NCI-H1694 treated with DMSO at 0.1 percent for 48 hours (cell line): ENCODE data around the gene POU2AF1.

Experiments used
- DNase-seq: peaks from one replicate; lab custom pipeline; 2025; lab: John Stamatoyannopoulos, UW

POU2AF1 gene

DNA sequence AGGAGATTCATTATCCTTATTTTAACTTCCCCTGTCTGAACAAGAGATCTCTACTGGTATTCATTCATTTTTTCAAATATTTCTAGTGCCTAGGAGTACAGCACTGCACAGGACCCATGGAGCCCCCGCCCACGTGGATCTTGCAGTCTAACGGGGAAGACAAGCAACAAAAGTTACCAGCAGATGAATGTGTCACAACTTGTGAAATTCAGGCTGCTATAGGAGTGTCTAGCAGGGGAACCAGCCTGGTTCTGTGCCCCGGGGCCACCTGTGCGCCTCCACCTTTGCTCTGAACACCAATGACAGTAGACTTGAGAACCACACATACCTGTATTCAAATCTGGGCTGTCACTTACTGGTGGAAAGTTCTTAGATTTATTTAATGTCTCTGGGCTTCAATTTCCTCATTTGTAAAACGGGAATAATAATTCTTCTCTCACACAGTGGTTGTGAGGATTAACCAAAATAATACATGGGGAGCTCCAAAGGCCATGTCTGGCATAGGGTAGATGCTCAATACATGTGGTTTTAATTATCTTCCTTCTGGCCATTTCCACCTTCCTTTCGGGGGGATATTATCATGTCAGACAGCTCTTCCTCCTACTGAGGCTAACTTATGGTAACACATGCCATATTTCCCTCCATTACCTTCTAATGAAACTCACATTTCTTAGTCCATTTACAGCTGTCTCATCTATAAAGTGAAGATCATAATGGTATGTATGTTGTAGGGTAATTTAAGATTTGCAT is 17.8 kb downstream of the POU2AF1 start:
- no peak for DNase-seq

DNA sequence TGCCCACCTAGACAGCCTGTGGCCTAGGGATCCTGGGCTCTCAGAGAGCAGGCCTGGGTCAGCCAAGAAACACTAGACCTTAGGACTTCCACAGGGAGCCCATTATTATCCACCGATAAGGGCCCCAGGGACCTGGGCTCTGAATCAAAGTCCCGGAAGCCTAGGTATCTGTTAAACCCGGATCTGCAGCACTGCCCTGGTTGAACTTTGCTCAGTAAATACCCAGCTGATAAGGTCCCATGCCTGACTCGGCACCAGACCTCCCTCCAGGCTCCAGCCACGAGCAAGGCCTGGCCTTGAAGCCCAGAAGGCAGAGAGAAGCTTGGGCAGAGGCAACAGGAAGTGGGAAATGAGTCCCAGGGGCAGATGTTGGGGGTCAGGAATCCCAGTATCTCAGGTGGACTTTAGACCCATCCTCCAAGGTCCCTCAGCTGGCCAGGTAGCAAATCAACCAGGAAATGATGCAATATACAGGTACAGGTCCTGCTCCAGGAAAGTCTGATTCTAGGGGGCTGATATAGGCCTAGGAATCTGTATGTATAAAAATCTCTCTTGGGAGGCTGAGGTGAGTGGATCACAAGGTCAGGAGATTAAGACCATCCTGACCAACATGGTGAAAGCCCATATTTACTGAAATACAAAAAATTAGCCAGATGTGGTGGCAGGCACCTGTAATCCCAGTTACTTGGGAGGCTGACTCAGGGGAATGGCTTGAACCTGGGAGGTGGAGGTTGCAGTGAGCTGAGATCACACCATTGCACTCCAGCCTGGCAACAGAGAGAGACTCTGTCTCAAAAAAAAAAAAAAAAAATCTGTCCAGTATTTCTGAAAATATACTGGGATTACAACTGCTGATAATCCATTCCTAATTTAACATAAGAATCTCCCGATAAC is 18.7 kb downstream of the POU2AF1 start:
- no peak for DNase-seq

DNA sequence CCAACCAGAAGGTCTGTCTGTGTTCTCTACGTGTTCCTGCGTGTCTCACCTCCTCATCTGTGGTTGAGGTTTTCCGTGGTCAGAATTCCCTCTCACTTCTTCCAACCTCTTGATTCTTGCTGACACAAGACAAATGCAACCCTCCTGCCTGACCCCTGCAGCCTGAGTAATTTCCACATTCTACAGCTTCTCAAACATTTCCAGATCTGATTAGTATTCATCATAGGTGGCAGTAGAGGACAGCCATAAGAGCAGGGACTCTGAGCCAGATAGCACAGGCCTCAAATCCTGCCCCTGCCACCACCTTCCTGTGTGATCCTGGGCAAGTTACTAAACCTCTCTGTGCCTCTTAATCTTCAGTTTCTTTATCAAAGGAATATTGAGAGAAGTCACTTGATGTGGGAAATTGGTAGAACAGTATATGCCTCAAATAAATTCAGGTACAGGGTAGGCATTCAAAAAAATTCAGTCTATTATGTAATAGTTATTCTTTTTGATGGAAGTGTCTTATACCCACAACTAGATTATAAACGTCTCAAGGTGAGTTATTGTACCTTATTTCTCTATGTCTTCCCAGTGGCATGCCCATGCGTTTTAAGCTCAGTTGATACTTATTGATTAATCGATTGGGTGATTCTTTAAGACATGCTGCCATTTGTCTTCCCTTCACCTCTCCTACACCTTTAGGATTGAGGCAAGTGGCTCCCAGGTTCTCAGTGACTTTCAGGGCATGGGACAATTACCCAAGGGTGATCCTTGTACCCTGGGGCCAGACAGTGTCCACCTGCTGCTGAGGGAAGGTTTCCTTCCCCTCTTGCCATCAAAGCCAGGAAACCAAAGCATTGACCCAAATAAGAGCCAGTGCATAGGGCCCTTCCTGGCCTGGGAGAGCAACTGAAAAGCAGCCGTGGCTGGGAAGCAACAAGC is 19.6 kb downstream of the POU2AF1 start:
- DNase-seq = peak; percentile 5

DNA sequence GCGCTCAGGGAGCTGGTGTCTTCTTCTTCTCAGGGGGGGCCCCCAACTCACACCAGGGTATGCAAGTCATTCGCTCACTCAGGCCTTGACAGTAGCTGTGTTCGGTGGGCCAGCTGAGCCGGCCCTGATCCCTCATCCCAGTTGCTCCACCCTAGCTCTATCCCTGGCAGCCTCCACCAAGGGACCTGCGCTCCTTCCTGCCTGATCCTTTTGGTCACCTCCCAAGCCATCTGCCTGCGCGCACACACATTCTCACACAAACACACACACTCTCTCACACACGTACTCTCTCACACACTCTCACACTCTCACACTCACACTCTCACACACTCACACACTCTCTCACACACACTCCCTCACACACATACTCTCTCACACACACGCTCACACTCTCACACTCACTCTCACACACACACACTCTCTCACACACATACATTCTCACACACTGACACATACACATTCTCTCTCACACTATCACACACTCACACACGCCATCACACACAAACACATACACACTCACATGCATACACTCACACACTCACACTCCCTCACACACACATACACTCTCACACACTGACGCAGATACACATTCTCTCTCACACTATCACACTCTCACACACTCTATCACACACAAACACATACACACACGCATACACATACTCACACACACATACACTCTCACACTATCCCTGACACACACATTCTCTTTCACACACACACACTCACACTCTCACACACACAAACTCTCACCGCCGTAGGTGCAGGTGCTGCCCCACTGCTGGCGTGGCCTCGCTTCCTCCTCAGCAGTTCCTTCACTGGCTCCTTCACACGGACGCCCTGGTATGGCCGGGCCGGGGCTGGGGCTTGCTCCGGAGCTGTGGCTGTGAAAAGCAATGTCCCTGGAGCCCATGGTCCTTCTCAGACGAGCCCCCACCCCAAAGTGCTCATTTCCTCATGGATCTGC is 20.8 kb downstream of the POU2AF1 start:
- DNase-seq = no peak

DNA sequence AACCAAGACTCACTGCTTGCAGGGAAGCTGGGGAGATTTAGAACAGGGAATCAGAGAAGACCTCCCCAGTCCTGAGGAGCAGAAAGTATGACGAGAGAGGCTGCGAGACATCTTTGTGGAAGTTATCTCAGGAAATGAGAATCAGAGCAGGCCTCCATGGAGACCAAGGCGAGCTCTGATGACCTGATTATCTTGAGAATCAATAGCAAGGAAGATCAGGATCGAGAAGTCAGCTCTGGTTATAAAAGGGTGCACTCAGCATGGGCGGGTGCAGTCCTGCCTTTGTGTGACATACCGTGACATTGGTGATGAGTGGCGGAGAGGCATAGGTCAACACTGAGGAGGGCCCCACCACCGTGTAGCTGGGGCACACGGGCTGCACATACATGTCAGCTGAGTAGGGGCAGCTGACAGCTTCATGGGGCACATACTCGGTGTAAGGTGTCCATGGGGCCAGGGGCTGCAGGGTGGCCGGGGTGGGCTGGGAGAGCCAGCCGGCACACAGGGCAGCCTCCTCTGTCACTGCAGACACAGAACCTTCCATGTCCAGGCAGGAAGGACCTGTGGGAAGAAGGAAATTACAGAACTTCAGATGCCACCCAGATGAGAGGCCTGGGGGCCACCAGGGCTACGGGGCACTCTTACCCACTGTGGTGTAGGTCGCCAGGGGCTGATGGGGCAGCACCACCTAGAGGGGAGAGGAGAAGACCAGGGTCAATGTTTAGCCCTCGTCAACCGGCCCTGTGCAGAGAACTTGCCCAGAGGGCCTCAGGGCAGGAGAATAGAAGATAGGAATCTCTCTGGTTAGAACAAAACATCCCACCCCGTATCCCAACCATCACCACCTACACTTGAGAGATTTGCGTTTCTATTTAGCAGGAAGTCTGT is 21.7 kb downstream of the POU2AF1 start:
- DNase-seq = no peak

DNA sequence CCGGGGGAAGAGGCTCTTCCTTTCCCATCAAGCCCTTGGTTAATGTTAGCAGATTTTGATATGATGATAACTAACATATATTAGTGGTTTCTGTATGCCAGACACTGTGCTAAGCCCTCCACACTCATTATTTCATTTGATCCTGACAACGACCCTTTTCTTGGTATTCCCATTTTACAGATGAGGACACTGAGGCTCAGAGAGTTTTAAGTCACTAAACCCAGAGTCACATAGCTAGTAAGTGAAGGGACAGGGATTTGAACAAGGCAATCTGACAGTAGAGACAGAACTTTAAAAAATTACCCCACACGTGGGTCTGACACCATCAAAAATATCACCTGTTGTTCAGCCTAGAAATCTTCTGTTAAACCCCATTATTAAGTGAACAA is 22.4 kb downstream of the POU2AF1 start:
- DNase-seq = no peak

DNA sequence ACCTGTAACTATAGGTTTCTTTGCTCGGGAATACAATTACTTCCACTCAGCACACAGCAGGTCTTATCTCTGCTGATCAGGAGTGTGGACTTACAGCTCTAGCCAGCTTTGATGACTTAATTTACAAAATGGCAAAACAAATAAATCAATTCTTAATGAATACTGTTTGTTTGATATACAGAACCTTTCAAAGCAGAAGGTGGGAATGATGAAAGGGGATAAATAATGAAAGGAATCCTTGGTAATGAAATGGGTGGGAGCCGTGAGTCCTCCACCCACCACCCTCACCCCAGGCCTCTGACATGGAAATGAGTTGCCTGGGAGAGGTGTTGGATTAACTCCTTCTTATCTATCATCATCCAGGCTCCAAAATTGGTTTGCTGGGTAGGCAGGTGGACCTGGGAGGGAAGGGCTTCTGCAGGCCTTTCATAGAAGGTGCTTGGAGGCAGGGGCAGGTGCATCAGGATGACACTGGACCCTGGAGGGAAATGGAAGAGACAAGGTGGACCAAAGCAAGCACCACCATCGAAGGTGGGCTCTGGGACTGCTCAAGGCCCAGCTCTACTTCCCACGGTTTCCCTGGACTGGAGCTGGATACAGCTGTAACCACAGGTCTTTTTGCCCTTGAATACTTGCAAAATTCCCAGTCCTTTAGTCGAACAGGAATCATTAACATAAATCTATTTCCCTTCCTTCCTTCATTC is 23.0 kb downstream of the POU2AF1 start:
- no peak for DNase-seq

DNA sequence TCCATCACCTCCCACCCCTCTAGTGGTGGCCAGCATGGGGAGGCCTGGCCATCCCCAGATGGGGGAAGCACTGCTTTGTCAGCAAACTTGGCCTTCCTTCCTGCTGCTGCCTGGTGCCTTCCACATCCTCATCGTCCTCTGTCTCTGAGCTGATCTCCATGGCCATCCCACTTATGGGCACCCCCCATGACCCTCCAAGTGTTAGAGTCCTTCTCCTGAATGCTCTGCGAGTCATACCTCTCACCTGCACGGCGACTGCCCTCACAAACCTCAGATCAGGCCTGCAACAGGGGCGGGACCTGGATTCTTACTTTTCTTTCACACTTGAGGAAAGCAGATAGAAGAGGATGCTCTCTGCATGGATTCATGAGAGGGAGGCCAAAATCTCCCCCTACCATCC is 24.0 kb downstream of the POU2AF1 start:
- no peak for DNase-seq

DNA sequence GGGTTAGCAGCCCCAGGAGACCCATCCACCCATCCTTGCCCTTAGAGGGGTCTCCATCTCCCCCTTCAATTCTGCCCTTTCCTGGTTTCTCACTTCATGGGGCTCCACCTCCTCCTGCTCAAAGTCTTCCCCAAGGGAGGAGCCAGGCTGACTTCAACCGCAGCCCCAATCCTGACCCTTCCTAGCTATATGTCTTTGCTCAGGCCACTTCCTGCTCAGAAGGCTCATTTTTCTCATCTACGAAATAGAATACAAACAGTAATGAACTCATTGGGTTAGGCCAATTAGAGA is 24.5 kb downstream of the POU2AF1 start:
- no peak for DNase-seq

DNA sequence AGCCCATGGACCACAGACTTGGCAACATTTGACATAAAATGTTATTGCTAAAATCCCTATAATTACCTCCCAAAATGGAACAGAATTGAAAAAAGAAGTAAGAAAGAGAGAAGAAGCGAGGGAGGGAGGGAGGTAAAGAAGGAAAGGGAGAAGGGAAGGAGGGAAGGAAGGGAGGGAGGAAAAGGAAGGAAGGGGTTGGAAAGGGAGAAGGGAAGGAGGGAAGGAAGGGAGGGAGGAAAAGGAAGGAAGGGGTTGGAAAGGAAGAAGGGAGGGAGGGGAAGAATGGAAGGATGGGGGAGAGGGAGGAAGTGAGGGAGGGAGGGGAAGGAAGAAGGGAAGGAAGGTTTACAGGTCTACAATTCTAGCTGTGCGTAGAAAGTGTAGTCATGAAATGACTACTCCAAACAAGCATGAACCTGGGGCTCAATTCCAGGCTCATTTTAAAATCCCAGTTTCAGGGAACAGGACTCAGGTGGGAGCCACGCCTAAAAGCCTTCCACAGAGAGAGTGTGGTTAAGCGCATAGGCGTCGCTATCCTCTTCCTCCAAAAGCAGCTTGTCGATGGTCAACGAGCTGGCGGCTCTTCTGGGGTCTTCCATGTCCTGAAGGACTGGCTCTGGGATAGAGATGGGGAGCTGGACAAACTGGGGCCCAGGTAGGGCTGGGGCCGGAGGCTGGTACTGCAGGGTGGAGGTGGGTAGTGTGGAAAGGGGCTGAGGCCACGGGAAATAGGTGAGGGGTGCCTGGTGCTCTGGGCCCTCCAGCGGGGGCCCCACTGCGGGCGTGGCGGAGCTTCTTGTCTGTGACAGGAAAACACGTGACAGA is 25.1 kb downstream of the POU2AF1 start:
- DNase-seq = no peak

DNA sequence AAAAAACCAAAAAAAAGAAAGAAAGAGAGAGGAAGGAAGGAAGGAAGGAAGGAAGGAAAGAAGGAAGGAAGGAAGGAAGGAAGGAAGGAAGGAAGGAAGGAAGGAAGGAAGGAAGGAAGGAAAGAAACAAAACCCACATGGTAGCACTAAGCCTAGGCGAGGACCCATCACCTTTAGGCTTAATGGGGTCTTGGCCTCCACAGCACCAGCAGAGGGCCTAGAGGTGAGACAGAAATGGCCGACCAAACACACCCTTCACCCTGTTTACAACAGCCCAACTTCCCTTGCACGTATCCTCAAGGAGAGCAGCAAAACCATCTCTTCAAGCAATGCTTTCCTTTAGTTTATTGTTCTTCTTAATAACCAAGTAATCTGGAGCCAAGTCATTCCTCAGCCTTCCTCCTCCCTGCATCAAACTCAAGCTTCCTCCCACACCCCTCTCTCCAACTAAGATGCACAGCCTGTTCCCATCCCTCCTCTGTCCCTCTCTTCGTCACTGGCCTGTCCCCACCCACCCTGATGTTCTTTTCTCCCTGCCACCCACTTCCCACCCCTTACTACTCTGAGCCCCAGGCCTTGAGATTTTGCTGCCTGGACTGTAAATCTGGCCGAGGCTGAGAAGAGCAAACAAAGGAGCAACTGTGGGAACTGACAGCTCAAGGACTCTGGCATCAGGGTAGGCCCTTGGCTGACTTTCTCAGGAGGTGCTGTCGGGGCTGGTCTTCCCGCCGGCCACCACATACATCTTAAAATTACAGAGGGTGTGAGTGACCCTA is 26.0 kb downstream of the POU2AF1 start:
- DNase-seq = no peak

DNA sequence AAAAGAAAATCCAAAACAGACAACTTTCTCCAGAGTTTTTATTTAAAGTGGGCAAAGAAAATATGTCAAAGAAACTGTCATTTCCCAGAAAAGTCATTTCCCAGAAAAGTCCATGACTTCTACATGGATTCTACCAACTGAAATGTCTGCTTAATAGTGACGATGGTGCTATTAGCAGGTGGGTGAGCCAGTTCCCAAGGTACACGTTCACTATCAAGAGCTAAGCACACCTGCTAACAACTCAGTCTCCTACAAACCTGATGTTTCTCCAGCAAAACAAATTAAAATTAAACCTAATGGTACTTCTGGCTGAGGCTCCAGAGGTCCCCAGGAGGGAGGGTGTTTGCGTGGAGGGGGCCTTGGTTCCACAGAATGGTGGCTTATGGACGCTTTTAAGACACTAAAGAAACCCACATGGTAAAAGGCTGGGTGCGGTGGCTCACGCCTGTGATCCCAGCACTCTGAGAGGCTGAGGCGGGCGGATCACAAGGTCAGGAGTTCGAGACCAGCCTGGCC is 26.8 kb downstream of the POU2AF1 start:
- no peak for DNase-seq

DNA sequence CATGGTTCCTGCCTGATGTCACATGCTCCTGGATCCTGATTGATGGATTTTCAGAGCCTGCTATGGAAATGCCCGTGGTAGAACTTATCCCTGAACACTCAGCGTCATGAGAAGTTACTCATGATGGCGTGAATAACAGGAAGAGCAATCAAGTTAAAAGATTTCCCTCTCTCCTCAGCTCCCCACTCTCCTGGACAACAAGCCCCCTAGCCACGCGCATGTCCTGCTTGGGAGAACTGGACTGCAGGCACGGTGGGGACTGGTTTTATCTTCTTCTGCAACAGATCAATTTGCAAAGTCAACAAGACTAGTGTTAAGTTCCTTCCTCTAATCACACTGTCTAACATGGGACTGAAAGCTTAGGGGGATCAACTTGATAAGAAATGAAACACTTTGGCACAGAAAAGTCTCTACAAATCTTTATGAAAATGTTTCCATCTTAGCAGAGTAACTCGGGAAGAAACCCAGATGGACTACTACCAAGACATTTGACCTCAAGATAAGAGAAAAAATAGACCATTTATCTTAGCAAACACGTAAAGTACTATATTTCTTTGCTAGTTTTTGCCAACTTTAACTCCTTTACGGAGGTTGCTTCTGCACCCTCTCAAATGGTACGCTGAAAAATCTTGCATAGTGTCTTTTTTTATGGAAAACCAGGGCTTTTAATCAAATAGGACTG is 27.6 kb downstream of the POU2AF1 start:
- DNase-seq = no peak

DNA sequence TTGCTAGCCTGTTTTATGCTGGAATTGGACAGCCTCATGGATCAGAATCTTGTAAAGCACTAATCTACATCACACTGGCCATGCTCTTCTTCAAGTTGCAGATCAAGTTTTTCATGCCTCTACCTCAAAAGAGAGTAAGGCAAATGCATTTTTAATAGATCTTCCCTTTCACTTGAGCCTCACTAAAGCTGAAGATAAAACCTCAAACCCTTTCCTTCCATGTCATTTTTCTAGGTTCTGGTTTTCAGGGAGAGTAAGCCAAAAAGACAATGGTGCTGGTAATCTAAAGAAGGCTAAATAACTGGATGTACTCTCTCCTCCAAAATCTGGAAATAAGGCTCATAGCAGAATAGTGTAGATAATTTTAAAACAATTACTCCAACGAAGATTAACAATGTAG is 28.3 kb downstream of the POU2AF1 start:
- DNase-seq = no peak

DNA sequence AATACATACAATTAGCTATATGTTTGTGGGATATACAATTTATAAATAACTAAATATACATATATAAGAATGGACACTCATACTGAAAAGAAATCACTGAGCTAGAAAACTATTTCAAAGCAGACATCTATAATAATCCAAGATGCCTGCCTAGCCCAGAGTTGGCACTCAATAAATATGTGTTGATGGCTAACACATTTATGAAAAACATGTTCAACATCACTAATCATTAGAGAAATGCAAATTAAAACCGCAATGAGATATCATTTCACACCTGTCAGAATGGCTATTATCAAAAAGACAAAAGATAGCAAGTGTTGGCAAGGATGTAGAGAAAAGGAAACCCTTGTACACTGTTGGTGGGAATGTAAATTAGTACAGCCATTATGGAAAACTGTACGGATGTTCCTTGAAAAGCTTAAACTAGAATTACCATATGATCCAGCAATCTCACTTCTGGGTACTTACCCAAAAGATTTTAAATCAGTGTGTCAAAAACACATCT is 29.8 kb downstream of the POU2AF1 start:
- DNase-seq = no peak

DNA sequence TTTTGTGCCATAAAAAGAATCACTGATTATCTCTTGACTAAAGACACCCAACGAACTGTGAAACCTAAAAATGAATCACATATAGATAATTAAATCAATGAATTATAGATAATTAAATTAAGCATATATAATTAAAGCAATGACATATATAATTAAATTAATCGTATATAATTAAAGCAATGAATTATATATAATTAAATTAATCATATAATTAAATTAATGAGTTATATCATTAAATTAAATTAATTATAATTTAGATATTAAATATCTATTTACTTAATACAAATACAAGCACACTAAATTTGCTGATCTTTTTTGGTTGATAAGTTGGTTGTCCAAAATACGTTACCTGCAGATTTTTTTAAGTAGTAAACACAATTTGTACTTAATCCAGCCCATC is 30.9 kb downstream of the POU2AF1 start:
- no peak for DNase-seq

DNA sequence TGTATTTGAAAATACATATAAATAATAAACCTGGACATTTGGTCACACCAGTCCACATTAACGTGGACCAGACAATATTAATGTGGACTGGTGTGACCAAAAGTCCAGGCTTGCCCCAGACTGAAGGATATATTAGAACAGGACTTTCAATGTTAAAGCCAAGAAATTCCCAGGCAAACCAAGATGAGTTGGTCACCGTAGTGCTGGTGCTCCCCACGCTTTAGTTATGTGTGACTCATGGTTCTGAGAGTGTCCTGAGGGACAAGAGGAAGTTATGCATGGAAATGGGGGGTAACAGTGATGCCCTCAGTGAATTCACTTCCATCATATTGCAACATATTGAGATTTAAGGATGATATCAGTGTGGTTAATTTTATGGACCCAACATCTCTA is 31.4 kb downstream of the POU2AF1 start:
- no peak for DNase-seq
